NCI-H1105 (cell line): ENCODE data around the gene THOP1.

ENCODE experiments used
- DNase-seq: peaks from one replicate; lab custom pipeline; 2025; lab: John Stamatoyannopoulos, UW

THOP1 gene

DNA sequence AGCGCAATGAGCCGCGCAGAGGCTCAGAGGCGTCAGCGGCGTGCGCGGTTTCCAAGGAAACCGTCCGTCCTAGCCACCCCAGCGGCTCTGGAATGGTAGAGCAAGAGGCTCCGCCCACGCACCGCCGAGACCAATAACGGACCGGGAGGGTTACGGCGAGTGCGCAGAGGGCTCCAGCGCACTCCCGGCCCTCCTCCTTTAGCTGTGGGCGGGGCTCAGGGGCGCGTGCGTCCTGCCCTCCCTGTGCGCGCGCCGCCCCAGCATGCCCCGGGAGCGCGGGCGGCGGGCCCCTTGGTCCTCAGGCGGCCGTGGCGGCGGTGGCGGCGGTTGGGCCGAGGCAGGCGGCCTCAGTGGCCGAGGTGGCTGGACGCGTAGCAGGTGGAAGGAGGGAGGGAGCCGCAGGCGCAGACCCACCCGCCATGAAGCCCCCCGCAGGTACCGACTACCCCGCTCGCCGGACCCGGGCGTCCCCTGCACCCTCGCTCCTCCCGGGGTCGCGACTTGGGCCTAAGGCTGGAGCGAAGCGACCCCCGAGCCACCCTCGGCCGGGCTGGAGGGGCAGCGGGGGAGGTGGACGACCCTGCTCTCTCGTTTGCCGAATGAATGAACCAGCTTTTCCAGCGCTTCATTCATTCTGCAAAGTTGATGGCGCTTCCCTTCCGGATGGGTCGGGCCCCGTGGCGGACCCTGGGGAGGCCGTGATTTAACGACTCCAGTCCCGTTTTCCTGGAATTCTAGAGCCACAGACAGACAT, at the start of gene THOP1:
Gene THOP1 (plus strand): TSS at position 260 of the 754 bp plus-strand sequence. CDS start 160 bp downstream, at position 420.
- DNase-seq: peak; percentile 99

DNA sequence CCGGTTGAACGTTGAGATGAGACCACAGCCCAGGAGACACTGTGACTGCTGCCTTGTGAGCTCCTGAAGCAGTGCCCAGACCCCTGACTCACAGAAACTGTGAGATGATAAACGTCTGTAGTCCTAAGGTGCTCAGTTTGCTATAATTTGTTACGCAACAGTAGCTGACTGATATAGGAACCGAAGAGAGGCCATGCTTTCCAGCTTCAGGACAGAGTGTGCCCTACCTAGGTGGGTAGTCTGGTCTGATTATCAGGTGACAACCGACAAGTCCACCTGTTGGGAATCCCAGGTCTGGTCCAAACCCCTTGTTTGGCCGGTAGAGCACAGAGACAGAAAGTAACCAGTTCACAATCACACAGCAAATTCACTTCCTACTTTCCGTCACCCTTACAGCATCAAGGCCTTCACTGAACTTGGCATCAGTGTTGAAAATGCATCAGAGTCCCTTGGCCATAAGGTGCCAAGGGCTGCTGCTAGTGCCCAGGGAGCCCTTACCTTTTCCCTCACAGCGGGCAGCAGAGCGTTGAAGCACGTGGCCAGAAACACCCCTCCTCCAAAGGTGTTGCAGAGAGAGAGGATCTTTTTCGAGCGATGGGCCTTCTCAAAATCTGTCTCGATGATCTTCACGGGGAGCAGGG, 48.6 kb upstream of the THOP1 start:
- no peak for DNase-seq

DNA sequence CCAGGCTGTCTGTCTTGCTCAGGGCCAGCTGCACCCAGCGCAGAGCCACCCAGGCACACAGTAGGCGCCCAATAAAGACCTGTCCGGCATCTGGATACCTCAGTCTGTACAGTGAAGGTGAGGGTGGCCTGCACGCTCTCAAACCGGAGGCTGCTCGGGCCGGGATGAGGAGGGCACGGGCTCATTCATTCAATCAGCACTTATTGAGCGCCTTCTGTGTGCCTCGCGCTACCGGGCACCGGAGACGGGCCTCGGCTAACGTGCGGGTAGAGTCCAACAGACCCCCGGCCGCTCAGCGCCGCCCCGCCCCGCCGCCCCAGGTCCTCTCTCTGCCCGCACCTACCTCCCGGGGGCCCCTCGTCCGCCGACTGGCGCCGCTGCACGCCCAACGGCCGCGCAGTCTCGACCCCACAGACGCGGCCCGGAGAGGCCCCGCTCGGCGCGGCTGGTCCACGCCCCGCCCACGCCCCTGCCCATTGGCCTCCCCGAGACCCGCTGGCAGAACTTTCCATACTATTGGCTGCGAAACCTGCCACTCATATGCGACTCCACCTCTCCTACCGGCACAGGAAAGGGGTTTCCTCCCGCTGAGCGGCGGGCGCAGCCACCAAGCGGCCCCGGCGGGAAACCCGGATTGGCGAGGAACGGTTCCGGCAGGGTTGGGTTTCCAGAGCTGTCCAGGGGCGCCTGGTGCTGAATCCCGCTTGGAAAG, 45.5 kb upstream of the THOP1 start, which contains the start of gene SLC39A3:
Gene SLC39A3 (minus strand): TSS at position 416 of the 712 bp plus-strand sequence. CDS start 2,760 bp downstream, outside the sequence.
- peak; percentile 94 for DNase-seq

DNA sequence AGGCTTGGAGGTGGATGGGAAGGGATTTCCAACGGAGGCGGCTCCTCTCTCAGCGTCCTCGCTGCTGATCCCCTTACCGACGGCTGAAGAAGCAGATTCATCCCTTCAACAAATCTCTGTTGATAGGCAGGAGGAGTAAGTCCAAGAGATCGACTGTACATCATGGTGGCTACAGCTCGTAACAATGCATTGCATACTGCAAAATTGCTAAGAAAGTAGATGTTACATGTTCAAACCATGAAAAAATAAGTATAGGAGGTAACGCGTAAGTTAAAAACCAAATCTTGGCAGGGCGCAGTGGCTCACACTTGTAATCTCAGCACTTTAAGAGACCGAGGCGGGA, 45.0 kb upstream of the THOP1 start:
- DNase-seq: no peak

DNA sequence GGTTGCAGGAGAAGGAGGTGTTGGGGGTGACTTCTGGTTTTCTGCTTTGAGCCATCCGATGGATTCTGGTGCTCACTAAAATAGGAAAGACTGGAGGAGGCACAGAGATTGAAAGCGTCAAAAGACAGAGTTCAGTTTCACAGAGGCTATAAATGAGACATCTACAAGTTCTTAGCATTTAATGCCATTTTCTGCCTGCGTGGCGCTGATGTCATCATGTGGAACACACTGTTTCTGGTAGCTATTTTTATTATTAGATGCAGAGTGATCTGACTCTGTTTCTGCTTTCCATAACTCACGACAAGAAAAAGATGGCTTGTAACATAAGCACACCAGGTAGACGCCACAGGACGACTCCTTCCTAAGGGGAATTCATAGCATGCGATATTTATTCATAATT, 42.2 kb upstream of the THOP1 start:
- DNase-seq: no peak

DNA sequence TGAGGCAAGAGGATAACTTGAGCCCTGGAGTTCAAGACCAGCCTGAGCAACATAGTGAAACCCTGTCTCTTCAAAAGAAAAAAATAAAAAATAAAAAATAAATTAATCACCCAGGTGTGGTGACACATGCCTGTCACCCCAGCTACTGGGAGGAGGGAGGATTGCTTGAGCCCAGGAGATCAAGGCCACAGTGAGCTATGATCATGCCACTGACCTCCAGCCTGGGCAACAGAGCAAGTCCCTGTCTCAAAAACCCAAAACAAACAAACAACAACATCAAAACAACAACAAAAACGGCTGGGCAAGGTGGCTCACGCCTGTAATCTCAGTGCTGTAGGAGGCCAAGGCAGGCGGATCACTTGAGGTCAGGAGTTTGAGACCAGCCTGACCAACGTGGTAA, 41.2 kb upstream of the THOP1 start:
- DNase-seq: no peak

DNA sequence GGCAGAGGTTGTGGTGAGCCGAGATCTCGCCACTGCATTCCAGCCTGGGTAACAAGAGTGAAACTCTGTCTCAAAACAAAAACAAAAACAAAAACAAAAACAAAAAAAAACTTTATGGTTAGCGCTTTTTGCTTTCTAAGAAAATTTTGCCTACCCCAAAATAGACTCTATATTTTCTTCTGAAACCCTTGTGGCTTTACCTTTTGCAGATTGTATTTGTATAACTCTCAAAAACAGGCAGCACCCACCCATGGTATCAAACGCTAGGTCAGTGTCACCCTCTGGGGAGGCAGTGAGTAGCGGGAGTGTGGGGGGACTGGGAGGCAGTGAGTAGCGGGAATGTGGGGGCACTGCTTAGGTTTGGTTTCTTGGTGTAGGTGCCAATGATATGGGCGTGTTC, 38.0 kb upstream of the THOP1 start:
- no peak for DNase-seq

DNA sequence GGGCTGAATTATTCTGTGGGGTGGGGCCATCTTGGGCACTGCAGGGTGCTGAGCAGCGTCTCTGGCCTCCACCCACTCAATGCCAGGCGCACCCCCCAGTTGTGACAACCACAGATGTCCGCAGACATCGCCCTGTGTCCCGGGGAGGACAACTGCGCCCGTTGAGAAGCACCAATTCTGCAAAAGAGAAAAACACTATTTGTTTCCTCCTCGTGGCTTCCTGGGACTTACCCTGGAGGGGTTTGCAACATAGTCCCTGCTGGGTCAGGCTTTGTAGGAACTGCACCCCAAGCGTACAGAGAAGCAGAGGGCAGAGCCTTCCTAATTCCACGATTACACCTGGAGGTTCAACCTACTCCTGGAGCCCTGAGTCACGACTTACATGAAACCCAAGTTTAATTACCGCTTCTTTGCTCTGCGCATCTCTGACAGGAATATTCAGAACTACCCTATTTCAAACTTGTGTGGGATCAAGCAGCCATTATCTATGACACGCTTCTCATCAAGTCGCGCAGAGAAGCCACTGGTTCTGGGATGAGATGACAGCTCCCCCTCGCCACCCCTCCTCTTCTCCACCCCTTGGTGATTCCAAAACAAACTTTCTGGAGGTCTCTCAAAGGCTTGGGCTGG, 34.4 kb upstream of the THOP1 start:
- no peak for DNase-seq

DNA sequence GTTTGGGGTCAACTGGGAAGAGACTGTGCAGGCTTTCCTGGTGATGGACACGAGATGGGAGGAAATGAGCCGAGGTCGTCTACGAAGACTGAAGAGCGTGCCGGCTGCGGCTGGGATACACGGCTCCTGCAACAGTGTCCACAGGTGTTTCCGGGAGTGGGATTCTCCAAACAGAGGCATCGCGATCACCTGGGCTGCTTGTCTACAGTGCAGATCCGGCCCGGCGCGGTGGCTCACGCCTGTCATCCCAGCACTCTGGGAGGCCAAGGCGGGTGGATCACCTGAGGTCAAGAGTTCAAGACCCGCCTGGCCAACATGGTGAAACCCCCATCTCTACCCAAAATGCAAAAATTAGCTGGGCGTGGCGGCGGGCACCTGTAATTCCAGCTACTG, 33.9 kb upstream of the THOP1 start:
- DNase-seq: no peak

DNA sequence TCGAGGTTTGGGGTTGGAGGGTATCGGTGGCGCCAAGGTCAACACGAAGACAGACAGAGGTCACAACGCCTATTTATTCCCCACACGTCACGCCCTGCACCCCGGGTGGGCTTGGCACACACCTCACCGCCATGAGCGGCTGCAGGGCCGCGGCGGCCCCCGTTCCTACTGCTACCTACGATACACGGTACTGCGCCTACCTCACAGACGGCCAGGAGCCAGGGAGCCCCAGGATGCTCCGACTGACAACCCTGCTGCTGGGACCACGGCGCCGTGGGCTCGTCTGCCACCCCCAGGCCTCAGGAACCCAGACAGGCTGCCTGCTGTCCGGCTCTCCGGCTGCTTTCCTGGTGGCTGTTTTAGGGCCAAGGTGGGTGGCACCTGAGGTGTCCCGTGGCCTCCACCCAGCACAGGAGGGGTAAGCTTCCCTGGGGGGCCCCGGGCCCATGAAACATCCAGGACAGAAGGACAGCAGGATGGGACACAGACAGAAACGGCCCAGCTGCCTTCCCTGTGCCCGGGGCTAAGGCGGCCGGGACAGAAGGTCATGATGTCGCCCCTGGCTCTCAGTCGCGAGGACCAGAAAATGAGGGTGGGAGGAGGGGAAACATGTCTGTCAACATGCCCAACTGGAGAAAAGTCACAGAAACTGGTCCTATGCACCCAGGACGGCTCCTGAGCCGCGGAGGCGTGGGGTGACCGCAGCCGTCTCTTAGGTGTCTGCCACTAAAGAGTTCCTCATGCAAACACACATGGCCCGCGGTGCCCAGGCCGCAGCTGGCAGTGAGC, 30.4 kb upstream of the THOP1 start:
- DNase-seq: no peak

DNA sequence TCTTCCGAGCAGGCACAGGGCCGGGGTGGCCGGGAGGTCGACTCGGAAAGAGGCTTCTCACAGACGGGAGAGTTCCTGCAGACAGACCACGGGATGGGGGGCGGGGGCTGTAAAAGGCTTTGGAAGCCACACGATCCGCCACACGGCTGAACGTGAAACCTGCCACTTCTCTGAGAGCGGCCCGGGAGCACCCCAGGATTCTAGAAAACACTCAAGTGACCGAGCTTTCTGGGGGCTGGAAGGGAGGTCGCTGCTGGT, 29.9 kb upstream of the THOP1 start:
- no peak for DNase-seq

DNA sequence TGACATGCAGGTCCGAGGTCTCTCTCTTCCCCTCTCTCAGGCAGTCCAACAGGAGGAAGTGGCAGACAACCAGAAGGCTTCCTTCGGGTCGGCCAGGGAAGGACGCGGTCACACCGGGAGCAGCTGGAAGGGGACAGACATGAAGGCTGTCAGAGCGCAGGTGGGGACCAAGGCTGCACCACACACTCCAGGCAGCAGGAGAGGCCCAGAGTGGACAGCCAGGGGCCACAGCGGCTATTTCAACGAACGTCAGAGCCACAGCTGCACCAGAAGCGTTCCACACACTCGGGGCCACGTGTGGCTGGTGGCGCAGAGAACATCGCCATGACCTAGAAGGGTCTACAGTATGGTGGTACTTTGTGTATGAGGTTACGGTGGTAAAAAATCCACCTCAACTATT, 29.5 kb upstream of the THOP1 start:
- no peak for DNase-seq

DNA sequence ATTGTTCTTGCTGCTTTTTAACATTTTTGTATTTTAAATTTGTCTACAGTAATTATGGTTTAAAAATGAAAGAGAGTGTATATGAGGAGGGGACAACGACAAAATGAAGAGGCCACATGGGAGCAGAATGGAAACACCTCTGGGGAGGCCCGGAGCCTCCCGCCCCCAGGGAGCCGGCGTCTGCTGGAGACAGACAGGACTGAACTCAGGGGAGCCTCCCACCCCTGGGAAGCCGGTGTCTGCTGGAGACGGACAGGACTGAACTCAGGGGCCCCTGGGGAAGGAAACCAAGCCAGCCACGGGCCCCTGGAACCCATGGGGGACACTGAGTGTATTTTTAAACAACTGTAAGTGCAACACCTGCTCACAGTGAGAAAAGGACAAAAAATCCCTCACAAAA, 28.8 kb upstream of the THOP1 start:
- DNase-seq: no peak

DNA sequence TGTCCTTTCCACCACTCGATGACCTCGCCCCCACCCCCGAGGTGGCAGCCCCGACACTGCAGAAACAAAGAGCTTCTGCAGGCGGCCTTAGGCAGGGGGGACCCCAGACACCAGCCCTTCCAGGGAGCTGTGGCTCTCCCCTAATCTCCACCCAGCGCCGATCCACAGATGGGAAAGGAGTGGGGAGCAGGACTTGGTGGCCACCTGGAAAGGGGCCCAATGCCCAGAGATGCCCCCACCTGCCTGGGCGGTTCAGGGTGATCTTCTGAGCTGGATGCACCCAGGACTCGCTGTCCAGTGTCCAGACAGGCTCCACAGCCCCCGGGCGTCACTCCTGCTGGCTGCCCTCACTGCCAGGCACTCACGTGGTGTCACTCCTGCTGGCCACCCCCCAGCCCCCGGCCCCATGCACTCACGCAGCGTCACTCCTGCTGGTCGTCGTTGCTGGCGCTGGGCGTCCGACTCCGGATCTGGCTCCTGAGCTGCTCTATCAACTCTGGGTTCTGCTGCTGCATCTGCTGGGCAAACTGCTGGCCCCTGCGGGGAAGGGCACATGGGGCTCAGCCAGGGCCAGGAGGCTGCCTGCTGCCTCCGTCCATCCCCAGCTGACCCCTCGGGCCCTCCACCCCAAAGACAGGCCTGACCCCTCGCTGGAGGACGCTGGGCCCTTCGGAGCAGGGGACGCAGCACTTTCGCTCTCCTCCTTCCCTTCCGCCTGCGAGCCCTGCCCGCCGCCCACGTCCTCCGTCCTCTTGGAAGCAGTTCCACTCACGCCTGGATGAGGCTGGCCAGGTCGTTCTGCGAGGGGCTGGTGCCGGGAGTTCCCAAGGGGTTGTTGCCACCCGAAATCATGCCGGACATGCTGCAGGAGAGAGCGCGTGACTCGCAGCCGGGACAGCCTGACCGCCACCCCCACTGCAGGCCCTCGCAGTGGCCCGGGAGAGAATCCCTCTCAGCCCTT, 28.1 kb upstream of the THOP1 start:
- DNase-seq: no peak

DNA sequence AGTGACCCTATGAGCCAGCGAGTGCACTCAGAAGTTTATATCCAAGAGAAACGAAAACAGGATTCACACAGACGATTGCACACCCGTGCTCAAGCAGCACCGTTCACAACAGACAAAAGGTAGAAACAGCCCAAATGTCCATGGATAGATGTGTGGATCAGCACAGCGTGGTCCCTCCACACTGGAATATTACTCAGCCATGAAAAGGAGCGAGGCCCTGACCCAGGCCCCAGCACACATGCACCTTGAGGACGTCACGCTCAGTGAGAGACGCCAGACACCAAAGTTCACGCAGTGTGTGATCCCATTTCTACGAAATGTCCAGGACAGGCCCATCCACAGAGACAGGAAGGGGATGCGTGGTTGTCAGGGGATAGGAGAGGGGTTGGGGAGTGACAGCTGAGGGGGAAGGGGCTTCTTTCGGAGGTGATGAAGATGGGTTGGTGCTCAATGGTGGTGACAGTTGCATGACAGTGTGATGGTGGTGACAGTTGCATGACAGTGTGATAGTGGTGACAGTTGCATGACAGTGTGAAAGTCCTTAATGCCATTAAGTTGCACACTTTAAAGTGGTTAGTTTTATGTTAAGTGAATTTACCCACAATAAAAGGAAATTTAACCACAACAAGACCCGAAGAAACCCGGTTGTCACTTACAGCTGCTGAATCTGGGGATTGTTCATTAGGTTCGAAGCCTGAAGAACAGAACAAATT, 26.5 kb upstream of the THOP1 start:
- DNase-seq: no peak

DNA sequence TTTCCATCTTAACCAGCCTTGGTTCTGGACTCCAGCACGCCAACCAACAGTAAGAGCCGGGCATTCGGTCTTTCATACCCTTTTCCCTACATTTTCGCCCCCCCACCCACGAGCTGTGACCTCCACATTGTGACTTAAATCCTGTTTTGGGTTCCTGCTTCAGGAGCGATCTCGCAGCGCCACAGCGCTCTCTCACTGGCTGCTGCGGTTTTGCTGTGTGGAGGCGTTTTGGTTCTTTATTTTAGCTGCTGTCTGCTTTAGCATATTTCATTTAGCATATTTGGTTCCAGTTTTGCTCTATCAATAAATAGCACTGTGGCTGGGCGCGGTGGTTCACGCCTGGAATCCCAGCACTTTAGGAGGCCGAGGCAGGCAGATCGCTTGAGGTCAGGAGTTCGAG, 25.9 kb upstream of the THOP1 start:
- no peak for DNase-seq

DNA sequence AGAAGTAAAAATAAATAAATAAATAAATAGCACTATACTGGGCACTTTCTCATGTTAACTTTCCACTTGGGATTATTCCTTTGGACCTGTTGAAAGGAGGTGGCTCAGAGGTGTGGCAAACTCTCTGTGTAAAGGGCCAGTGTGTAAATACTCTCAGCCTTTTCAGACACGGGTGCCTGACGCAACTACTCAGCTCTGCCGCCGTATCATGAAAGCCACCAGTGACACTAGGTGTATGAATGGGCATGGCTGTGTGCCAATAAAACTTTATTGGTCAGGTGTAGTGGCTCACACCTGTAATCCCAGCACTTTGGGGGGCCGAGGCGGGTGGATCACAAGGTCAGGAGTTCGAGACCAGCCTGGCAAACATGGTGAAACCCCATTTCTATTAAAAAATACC, 25.3 kb upstream of the THOP1 start:
- DNase-seq: no peak

DNA sequence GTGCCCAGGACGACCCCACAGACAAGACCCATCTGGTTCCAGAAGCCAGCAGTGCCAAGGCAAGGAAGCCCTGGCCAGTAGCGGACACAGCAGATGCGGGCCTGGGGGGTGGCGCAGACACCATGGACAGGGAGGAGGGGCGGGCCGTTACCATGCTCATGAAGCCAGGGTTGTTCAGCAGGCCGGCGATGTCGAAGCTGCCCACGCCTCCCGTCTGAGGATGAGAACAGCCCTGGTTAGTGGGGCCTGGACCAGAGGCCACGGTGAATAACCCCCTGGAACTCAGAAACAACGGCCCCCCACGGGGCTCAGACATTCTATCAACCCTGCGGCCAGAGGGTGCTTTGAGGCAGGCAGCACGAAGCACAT, 24.0 kb upstream of the THOP1 start:
- DNase-seq: no peak

DNA sequence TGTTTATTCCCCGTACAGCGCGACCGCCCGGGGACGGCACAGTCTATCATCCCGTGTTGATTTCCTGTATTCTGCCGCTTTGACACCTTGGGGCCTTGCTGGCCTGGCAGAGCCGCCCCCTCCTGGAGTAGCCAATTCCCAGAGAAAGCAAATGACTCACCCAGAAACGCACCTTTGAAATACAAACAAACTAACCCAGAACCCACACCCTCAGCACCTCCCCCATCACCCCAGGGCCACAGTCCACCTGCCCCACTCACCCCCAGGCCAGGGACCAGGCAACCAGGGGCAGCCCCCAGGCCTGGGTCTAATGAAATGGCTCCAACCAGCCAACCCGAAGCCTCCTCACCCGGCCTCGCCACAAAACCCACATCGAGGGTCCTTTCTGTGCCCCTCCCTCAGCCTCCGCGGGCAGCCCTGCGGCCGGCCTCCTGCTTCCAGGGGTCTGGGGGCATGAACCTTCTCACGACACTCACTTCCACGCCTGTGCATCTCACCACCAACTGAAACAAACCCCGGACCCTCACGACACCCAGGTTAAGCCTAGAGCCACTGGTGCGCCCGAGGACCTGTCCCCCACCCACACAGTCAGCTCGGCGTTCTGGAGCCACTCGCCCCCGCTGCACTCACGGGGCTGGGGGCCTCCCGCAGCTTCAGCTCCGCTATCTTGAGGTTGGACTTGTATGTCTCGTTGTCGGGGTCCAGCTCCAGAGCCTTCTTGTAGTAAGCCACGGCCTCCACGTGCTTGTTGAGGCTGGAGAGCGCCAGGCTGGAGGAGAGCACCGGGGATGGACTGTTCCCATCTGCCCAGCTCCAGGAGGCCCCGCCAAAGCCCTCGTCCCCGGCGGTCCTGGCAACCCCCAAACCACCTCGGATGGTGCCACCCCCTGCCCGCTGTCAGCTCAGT, 23.2 kb upstream of the THOP1 start:
- DNase-seq: no peak
